Liver (tissue), 9 donors: ENCODE measurements around the gene VWA5B1. TPM values are rescaled to one million over a fixed set of nuclear protein-coding genes. Genes with fewer than 3 reads are reported as not detected.

ENCODE experiments used
- DNase-seq: peaks from one replicate; pipeline ENCODE4 v3.0.0-alpha.2; 2017; ENCODE audit warnings: low spot score
- H3K27ac ChIP-seq, 2 donors: one replicate each; pipeline ENCODE4 v1.7.0; 2013; ENCODE audit warnings: inconsistent platforms in 2 of 2, low read length in 2 of 2, control low read depth in 1 of 2, low read depth in 1 of 2, mild to moderate bottlenecking in 1 of 2
- H3K27me3 ChIP-seq, 4 donors: one replicate each; pipeline versions ENCODE4 v1.6.1 to v1.7.0; 2013; ENCODE audit warnings: low read length in 3 of 4, inconsistent platforms in 1 of 4, mild to moderate bottlenecking in 1 of 4, moderate library complexity in 1 of 4; ENCODE audit not compliant: control insufficient read depth in 4 of 4, insufficient read depth in 4 of 4
- H3K36me3 ChIP-seq, 4 donors: one replicate each; pipeline versions ENCODE4 v1.6.1 to v1.7.0; 2013; ENCODE audit warnings: low read length in 3 of 4, mild to moderate bottlenecking in 3 of 4, low read depth in 1 of 4, moderate library complexity in 1 of 4; ENCODE audit not compliant: control insufficient read depth in 4 of 4, insufficient read depth in 3 of 4
- H3K4me1 ChIP-seq, 4 donors: one replicate each; pipeline versions ENCODE4 v1.6.1 to v1.7.0; 2013; ENCODE audit warnings: low read length in 3 of 4, mild to moderate bottlenecking in 3 of 4, moderate library complexity in 1 of 4; ENCODE audit not compliant: control insufficient read depth in 4 of 4, insufficient read depth in 4 of 4
- H3K4me3 ChIP-seq, 3 donors: one replicate each; pipeline versions ENCODE4 v1.6.1 to v1.7.0; 2013; ENCODE audit warnings: low read length in 3 of 3, control low read depth in 1 of 3, low read depth in 1 of 3, mild to moderate bottlenecking in 1 of 3
- H3K9ac ChIP-seq, 2 donors: one replicate each; pipeline ENCODE4 v1.7.0; 2013; ENCODE audit warnings: low read length in 2 of 2, mild to moderate bottlenecking in 2 of 2, moderate library complexity in 2 of 2, control low read depth in 1 of 2, low read depth in 1 of 2
- H3K9me3 ChIP-seq, 4 donors: one replicate each; pipeline versions ENCODE4 v1.6.1 to v1.7.0; 2013; ENCODE audit warnings: low read length in 3 of 4; ENCODE audit not compliant: control insufficient read depth in 4 of 4
- EGR1 ChIP-seq, 2 donors: IDR thresholded peaks; 2 replicates each; pipeline ENCODE4 v1.6.1; 2016 to 2018; ENCODE audit warnings: antibody characterized with exemption in 2 of 2, low read depth in 2 of 2
- FOXA1 ChIP-seq: IDR thresholded peaks from 2 replicates; pipeline ENCODE4 v1.6.1; 2016; ENCODE audit warnings: antibody characterized with exemption
- FOXA2 ChIP-seq: IDR thresholded peaks from 2 replicates; pipeline ENCODE4 v1.6.1; 2016; ENCODE audit warnings: antibody characterized with exemption
- GABPA ChIP-seq, 2 donors: IDR thresholded peaks in 1 of 2; conservative IDR thresholded peaks in 1 of 2; 2 replicates each; pipeline ENCODE4 v1.6.1; 2016; ENCODE audit warnings: antibody characterized with exemption in 2 of 2, mild to moderate bottlenecking in 1 of 2, moderate library complexity in 1 of 2
- HNF4G ChIP-seq: IDR thresholded peaks from 2 replicates; pipeline ENCODE4 v1.6.1; 2016; ENCODE audit warnings: antibody characterized with exemption
- JUND ChIP-seq, 2 donors: IDR thresholded peaks; 2 replicates each; pipeline ENCODE4 v1.6.1; 2016; ENCODE audit warnings: antibody characterized with exemption in 2 of 2
- NR2F2 ChIP-seq: IDR thresholded peaks from 2 replicates; pipeline ENCODE4 v1.6.1; 2016; ENCODE audit warnings: antibody characterized with exemption
- RAD21 ChIP-seq, 2 donors: IDR thresholded peaks; 2 replicates each; pipeline ENCODE4 v1.6.1; 2016; ENCODE audit warnings: antibody characterized with exemption in 2 of 2, mild to moderate bottlenecking in 2 of 2
- RXRA ChIP-seq, 2 donors: IDR thresholded peaks; 2 replicates each; pipeline ENCODE4 v1.6.1; 2017 to 2018; ENCODE audit warnings: antibody characterized with exemption in 2 of 2, mild to moderate bottlenecking in 1 of 2
- SP1 ChIP-seq: IDR thresholded peaks from 2 replicates; pipeline ENCODE4 v1.6.1; 2018; ENCODE audit warnings: antibody characterized with exemption, mild to moderate bottlenecking
- TAF1 ChIP-seq: conservative IDR thresholded peaks from 2 replicates; pipeline ENCODE4 v1.6.1; 2016; ENCODE audit warnings: antibody characterized with exemption, mild to moderate bottlenecking
- YY1 ChIP-seq: IDR thresholded peaks from 2 replicates; pipeline ENCODE4 v1.6.1; 2016; ENCODE audit warnings: antibody characterized with exemption, mild to moderate bottlenecking
- WGBS: extraction: QIAGEN DNeasy Blood & Tissue Kit; methylation state at CpG from one replicate; pipeline ENCODE4 v1.1.7; 2013; 5-methylcytosine and 5-hydroxymethylcytosine counted together
- polyA plus RNA-seq, 2 donors: library from polyadenylated mRNA; stranded (reverse) in 1 of 2; unstranded in 1 of 2; fragments of 200-250 nt in 1 of 2; fragments of >200 nt in 1 of 2; fragmentation: Nextera tagmentation in 1 of 2; extraction: Ambion mirVana in 1 of 2; gene quantifications; one replicate each; pipeline versions ENCODE4 v1.2.1 to v1.2.3, GENCODE V29; 2013 to 2015
- total RNA-seq, 2 donors: library from RNA; depleted of rRNA; stranded (reverse); fragments of >200 nt; gene quantifications; one replicate each; pipeline ENCODE4 v1.2.3, GENCODE V29; 2014
- TF ChIP-seq, protein P1 (sequence below): IDR thresholded peaks from 2 replicates; pipeline ENCODE4 v1.6.1; 2016; ENCODE audit warnings: antibody characterized with exemption, mild to moderate bottlenecking
- TF ChIP-seq, protein P2 (sequence below): fragments of 150-350 bp; IDR thresholded peaks from 2 replicates; pipeline ENCODE4 v1.5.1; 2017; ENCODE audit warnings: improper control_type of control experiment, low read depth, low read length; ENCODE audit not compliant: missing input control
- TF ChIP-seq, protein P3 (sequence below): IDR thresholded peaks from 2 replicates; pipeline ENCODE4 v1.6.1; 2016; ENCODE audit warnings: antibody characterized with exemption
- TF ChIP-seq, protein P4 (sequence below): IDR thresholded peaks from 2 replicates; pipeline ENCODE4 v1.6.1; 2016; ENCODE audit warnings: antibody characterized with exemption
- TF ChIP-seq, protein P5 (sequence below): IDR thresholded peaks from 2 replicates; pipeline ENCODE4 v1.6.1; 2016; ENCODE audit warnings: antibody characterized with exemption
- donor health status: healthy.
- donor health status: healthy.
- donor health status: healthy.
- donor health status: healthy.
- donor health status: healthy.

The VWA5B1 gene
- total and polyA plus RNA-seq, 4 donors = not detected

DNA sequence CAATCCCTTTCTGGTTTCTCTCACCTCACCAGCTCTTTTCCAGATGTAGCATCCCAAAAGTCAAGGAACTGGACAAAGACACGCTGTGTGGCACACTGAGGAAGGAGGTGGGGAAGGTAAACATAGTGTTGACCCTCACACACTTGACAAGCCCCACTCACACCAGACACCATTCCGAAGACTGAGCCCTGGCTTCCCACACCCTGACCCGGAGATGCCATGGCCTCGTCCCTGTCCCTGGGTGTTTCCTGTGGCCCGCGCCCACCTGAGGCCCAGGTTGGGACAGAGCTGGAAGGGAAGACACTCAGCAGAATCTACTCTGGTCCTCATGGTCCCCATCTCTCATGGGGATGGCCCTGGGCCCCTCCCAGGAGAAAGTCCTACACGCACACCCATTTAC is 16.4 kb downstream of the VWA5B1 start:
- no peaks in the 10 kb centered on the region for H3K27me3 ChIP-seq
- 91% methylated on average over 7 of the region's 7 CpGs for WGBS
- H3K4me3 ChIP-seq = no peak overlapping the region
- H3K9ac ChIP-seq = no peak overlapping the region
- no peak for DNase-seq
- H3K36me3 ChIP-seq = no peaks in the 10 kb centered on the region
- H3K9me3 ChIP-seq = no peaks in the 10 kb centered on the region
- no peak overlapping the region for H3K27ac ChIP-seq
- no peaks in the 10 kb centered on the region for H3K4me1 ChIP-seq
- TF ChIP-seq GABPA (IDR thresholded peaks at IDR 0.05 in 1 of 2, conservative IDR thresholded peaks at IDR 0.05 in 1 of 2) (no peak), RXRA (IDR thresholded peaks at IDR 0.05) (no peak)
- TF ChIP-seq, protein P1, sequence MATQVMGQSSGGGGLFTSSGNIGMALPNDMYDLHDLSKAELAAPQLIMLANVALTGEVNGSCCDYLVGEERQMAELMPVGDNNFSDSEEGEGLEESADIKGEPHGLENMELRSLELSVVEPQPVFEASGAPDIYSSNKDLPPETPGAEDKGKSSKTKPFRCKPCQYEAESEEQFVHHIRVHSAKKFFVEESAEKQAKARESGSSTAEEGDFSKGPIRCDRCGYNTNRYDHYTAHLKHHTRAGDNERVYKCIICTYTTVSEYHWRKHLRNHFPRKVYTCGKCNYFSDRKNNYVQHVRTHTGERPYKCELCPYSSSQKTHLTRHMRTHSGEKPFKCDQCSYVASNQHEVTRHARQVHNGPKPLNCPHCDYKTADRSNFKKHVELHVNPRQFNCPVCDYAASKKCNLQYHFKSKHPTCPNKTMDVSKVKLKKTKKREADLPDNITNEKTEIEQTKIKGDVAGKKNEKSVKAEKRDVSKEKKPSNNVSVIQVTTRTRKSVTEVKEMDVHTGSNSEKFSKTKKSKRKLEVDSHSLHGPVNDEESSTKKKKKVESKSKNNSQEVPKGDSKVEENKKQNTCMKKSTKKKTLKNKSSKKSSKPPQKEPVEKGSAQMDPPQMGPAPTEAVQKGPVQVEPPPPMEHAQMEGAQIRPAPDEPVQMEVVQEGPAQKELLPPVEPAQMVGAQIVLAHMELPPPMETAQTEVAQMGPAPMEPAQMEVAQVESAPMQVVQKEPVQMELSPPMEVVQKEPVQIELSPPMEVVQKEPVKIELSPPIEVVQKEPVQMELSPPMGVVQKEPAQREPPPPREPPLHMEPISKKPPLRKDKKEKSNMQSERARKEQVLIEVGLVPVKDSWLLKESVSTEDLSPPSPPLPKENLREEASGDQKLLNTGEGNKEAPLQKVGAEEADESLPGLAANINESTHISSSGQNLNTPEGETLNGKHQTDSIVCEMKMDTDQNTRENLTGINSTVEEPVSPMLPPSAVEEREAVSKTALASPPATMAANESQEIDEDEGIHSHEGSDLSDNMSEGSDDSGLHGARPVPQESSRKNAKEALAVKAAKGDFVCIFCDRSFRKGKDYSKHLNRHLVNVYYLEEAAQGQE = no peak

DNA sequence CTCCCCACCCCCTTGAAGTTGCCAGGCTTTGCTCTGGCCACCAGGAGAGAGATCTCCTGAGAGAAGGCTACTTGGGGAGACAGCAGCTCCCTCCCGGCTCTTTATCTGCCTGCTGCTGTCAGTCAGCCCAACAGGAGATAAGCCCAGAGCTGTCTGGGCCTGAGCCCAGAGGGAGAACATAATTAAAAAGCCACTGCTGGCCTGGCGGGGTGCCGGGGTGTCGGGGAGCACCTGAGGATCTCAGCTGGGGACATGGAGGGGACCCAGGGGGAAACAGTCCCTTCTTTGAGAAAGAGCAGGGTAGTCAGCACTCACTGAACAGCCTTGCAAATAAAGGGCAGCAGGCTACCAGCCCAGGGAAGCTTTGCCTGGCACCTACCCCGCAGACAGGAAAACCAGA is 17.9 kb downstream of the VWA5B1 start:
- Histone ChIP-seq H3K9ac (no peak overlapping the region), H3K9me3 (no peaks in the 10 kb centered on the region), H3K27ac (no peak overlapping the region), H3K27me3 (no peaks in the 10 kb centered on the region), H3K36me3 (no peaks in the 10 kb centered on the region), H3K4me1 (no peaks in the 10 kb centered on the region), H3K4me3 (no peak overlapping the region)
- TF ChIP-seq FOXA1 (no peak), JUND (IDR thresholded peaks at IDR 0.05) (no peak), SP1 (no peak), YY1 (no peak), TAF1 (no peak), EGR1 (IDR thresholded peaks at IDR 0.05; ENCODE audit: low read depth in 2 of 2) (no peak), RAD21 (IDR thresholded peaks at IDR 0.05) (no peak), RXRA (IDR thresholded peaks at IDR 0.05) (no peak), FOXA2 (no peak), HNF4G (no peak), NR2F2 (no peak)
- TF ChIP-seq, protein P2, sequence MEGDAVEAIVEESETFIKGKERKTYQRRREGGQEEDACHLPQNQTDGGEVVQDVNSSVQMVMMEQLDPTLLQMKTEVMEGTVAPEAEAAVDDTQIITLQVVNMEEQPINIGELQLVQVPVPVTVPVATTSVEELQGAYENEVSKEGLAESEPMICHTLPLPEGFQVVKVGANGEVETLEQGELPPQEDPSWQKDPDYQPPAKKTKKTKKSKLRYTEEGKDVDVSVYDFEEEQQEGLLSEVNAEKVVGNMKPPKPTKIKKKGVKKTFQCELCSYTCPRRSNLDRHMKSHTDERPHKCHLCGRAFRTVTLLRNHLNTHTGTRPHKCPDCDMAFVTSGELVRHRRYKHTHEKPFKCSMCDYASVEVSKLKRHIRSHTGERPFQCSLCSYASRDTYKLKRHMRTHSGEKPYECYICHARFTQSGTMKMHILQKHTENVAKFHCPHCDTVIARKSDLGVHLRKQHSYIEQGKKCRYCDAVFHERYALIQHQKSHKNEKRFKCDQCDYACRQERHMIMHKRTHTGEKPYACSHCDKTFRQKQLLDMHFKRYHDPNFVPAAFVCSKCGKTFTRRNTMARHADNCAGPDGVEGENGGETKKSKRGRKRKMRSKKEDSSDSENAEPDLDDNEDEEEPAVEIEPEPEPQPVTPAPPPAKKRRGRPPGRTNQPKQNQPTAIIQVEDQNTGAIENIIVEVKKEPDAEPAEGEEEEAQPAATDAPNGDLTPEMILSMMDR = no peak
- TF ChIP-seq, protein P3, sequence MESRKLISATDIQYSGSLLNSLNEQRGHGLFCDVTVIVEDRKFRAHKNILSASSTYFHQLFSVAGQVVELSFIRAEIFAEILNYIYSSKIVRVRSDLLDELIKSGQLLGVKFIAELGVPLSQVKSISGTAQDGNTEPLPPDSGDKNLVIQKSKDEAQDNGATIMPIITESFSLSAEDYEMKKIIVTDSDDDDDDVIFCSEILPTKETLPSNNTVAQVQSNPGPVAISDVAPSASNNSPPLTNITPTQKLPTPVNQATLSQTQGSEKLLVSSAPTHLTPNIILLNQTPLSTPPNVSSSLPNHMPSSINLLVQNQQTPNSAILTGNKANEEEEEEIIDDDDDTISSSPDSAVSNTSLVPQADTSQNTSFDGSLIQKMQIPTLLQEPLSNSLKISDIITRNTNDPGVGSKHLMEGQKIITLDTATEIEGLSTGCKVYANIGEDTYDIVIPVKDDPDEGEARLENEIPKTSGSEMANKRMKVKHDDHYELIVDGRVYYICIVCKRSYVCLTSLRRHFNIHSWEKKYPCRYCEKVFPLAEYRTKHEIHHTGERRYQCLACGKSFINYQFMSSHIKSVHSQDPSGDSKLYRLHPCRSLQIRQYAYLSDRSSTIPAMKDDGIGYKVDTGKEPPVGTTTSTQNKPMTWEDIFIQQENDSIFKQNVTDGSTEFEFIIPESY = no peak
- TF ChIP-seq, protein P4, sequence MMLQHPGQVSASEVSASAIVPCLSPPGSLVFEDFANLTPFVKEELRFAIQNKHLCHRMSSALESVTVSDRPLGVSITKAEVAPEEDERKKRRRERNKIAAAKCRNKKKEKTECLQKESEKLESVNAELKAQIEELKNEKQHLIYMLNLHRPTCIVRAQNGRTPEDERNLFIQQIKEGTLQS = no peak
- TF ChIP-seq, protein P1 = no peak
- TF ChIP-seq, protein P5, sequence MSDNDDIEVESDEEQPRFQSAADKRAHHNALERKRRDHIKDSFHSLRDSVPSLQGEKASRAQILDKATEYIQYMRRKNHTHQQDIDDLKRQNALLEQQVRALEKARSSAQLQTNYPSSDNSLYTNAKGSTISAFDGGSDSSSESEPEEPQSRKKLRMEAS = no peak
- DNase-seq = no peak
- WGBS = 66% methylated on average over 5 of the region's 5 CpGs
